ENCODE data around the gene SKAP1. TPM values are rescaled to one million over a fixed set of nuclear protein-coding genes. Genes with fewer than 3 reads are reported as not detected.

The SKAP1 gene
- polyA plus RNA-seq, 3 donors = 0.13 to 1.0 (median 0.52) TPM

GRCh38 chr17:48100591-48101011 lies 329.4 kb downstream of the SKAP1 start:
- no peak for DNase-seq

GRCh38 chr17:48100160-48100559 lies 329.9 kb downstream of the SKAP1 start:
- peaks cover 44% of the 10 kb centered on the region for H3K4me1 Mint-ChIP-seq

More at GRCh38 chr17:48100591-48101011, 329.4 kb downstream of the SKAP1 start:
- Histone ChIP-seq H4K20me1 (ENCODE audit: insufficient read depth, low read length) (peaks cover 33% of the 10 kb centered on the region), H3K4me2 (replicated peaks; ENCODE audit: extremely low read depth, low read length, poor library complexity, severe bottlenecking) (peak overlapping the region; percentile 97), H3K4me3 (replicated peaks in 1 of 3; ENCODE audit: low read depth in 2 of 3, low read length in 3 of 3) (peak overlapping the region; percentile 62 to 86 (median 72)), H3K27ac (ENCODE audit: low read depth in 1 of 2, low read length in 2 of 2) (peak overlapping the region; percentile 34 to 61), H3K36me3 (replicated peaks in 1 of 2; ENCODE audit: control insufficient read depth in 1 of 2, insufficient read depth in 2 of 2, low read length in 2 of 2) (no peaks in the 10 kb centered on the region), H2AFZ (ENCODE audit: insufficient read depth, low read depth, low read length, poor library complexity, severe bottlenecking) (peak overlapping the region; percentile 91), H3K9ac (ENCODE audit: insufficient read depth, low read length, poor library complexity, severe bottlenecking) (peak overlapping the region; percentile 69), H3K79me2 (ENCODE audit: insufficient read depth, low read length) (peaks cover 55% of the 10 kb centered on the region), H3K9me3 (replicated peaks in 1 of 2; ENCODE audit: control insufficient read depth in 1 of 2, insufficient read depth in 1 of 2, low read length in 2 of 2) (peaks cover 0 to 6% of the 10 kb centered on the region in 2 donors), H3K27me3 (ENCODE audit: control insufficient read depth in 2 of 2, insufficient read depth in 2 of 2, low read length in 2 of 2) (no peaks in the 10 kb centered on the region), H3K4me1 (ENCODE audit: control insufficient read depth in 1 of 2, insufficient read depth in 2 of 2, low read length in 2 of 2) (peaks cover 32 to 43% of the 10 kb centered on the region in 2 donors)
- Mint-ChIP-seq H3K36me3 (peaks cover 2 to 7% of the 10 kb centered on the region in 2 donors), H3K9me3 (peaks cover 0 to 13% (median 7%) of the 10 kb centered on the region in 7 donors), H3K27me3 (ENCODE audit: low read depth in 3 of 3) (peaks cover 0 to 6% (median 0%) of the 10 kb centered on the region in 3 donors), H3K4me1 (peaks cover 44% of the 10 kb centered on the region), H3K27ac (peak overlapping the region in 5 of 7 donors; percentile 7 to 86 (median 83)), H3K4me3 (peak overlapping the region; percentile 89 to 94)
- no peak for TF ChIP-seq CTCF (IDR thresholded peaks at IDR 0.05)
- intact Hi-C loops (cut with micrococcal nuclease) = loop anchor here in 1 of 2 donors (5.0 to 10.0 kb wide), 2 partner anchors 53 to 126 kb away; partner anchors contain the start of genes CDK5RAP3 and NFE2L1
- 3% methylated on average over 23 of the region's 23 CpGs for WGBS (ENCODE audit: insufficient coverage)

More at GRCh38 chr17:48100160-48100559, 329.9 kb downstream of the SKAP1 start:
- H3K27me3 Mint-ChIP-seq (ENCODE audit: low read depth in 3 of 3) = peaks cover 0 to 6% (median 0%) of the 10 kb centered on the region in 3 donors
- peaks cover 0 to 6% of the 10 kb centered on the region in 2 donors for H3K9me3 ChIP-seq (replicated peaks in 1 of 2; ENCODE audit: control insufficient read depth in 1 of 2, insufficient read depth in 1 of 2, low read length in 2 of 2)
- H4K20me1 ChIP-seq (ENCODE audit: insufficient read depth, low read length) = peaks cover 35% of the 10 kb centered on the region
- H3K9ac ChIP-seq (ENCODE audit: insufficient read depth, low read length, poor library complexity, severe bottlenecking) = no peak overlapping the region
- no peak for DNase-seq
- peaks cover 0 to 4% of the 10 kb centered on the region in 2 donors for H3K36me3 ChIP-seq (replicated peaks in 1 of 2; ENCODE audit: control insufficient read depth in 1 of 2, insufficient read depth in 2 of 2, low read length in 2 of 2)
- peaks cover 0 to 13% (median 7%) of the 10 kb centered on the region in 7 donors for H3K9me3 Mint-ChIP-seq
- H3K4me1 ChIP-seq (ENCODE audit: control insufficient read depth in 1 of 2, insufficient read depth in 2 of 2, low read length in 2 of 2) = peaks cover 32 to 43% of the 10 kb centered on the region in 2 donors
- H3K27ac ChIP-seq (ENCODE audit: low read depth in 1 of 2, low read length in 2 of 2) = peak overlapping the region in 1 of 2 donors; percentile 61
- H3K4me3 ChIP-seq (replicated peaks in 1 of 3; ENCODE audit: low read depth in 2 of 3, low read length in 3 of 3) = peak overlapping the region in 2 of 3 experiments; percentile 62 to 86
- WGBS (ENCODE audit: insufficient coverage) = 100% methylated on average over 6 of the region's 10 CpGs
- TF ChIP-seq CTCF (IDR thresholded peaks at IDR 0.05) = no peak
- peak overlapping the region; percentile 91 for H2AFZ ChIP-seq (ENCODE audit: insufficient read depth, low read depth, low read length, poor library complexity, severe bottlenecking)
- H3K4me3 Mint-ChIP-seq = peak overlapping the region in 1 of 2 donors; percentile 89
- H3K79me2 ChIP-seq (ENCODE audit: insufficient read depth, low read length) = peaks cover 60% of the 10 kb centered on the region
- intact Hi-C loops (cut with micrococcal nuclease) = loop anchor here in 1 of 2 donors (5.0 to 10.0 kb wide), 2 partner anchors 53 to 125 kb away; partner anchors contain the start of genes CDK5RAP3 and NFE2L1
- H3K27ac Mint-ChIP-seq = no peak overlapping the region
- H3K36me3 Mint-ChIP-seq = peaks cover 5 to 12% of the 10 kb centered on the region in 2 donors
- H3K4me2 ChIP-seq (replicated peaks; ENCODE audit: extremely low read depth, low read length, poor library complexity, severe bottlenecking) = peak overlapping the region; percentile 97
- no peaks in the 10 kb centered on the region for H3K27me3 ChIP-seq (ENCODE audit: control insufficient read depth in 2 of 2, insufficient read depth in 2 of 2, low read length in 2 of 2)
